ENCODE results near the gene DPYSL5. TPM values are rescaled to one million over a fixed set of nuclear protein-coding genes. Genes with fewer than 3 reads are reported as not detected.

DPYSL5 gene
- polyA plus RNA-seq, 1 donor from 2014 or later, result 111 TPM

GRCh38 chr2:26917135-26917836, 69.4 kb downstream of the DPYSL5 start:
- H3F3A ChIP-seq (ENCODE audit: insufficient read depth, low read length, poor library complexity, severe bottlenecking), result peaks cover 21% of the 10 kb centered on the region
- TF ChIP-seq SMC3 (conservative IDR thresholded peaks at IDR 0.05; ENCODE audit: poor library complexity) (no peak), EP300 (conservative IDR thresholded peaks at IDR 0.05; ENCODE audit: poor library complexity, severe bottlenecking) (no peak), REST (IDR thresholded peaks at IDR 0.05; ENCODE audit: borderline replicate concordance) (no peak), EZH2 (IDR thresholded peaks at IDR 0.05; ENCODE audit: borderline replicate concordance, insufficient read depth, low read length, poor library complexity, severe bottlenecking) (no peak), RAD21 (conservative IDR thresholded peaks at IDR 0.05) (no peak), TAF1 (IDR thresholded peaks at IDR 0.05; ENCODE audit: low read depth) (no peak), MXI1 (conservative IDR thresholded peaks at IDR 0.05; ENCODE audit: poor library complexity, severe bottlenecking) (no peak), POLR2AphosphoS5 (IDR thresholded peaks at IDR 0.05) (no peak)
- TF ChIP-seq, protein P1, sequence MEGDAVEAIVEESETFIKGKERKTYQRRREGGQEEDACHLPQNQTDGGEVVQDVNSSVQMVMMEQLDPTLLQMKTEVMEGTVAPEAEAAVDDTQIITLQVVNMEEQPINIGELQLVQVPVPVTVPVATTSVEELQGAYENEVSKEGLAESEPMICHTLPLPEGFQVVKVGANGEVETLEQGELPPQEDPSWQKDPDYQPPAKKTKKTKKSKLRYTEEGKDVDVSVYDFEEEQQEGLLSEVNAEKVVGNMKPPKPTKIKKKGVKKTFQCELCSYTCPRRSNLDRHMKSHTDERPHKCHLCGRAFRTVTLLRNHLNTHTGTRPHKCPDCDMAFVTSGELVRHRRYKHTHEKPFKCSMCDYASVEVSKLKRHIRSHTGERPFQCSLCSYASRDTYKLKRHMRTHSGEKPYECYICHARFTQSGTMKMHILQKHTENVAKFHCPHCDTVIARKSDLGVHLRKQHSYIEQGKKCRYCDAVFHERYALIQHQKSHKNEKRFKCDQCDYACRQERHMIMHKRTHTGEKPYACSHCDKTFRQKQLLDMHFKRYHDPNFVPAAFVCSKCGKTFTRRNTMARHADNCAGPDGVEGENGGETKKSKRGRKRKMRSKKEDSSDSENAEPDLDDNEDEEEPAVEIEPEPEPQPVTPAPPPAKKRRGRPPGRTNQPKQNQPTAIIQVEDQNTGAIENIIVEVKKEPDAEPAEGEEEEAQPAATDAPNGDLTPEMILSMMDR (IDR thresholded peaks at IDR 0.05; ENCODE audit: poor library complexity, severe bottlenecking), result no peak
- H3K9ac ChIP-seq (ENCODE audit: low read length), result no peak overlapping the region
- no peak overlapping the region for H3K27ac ChIP-seq (ENCODE audit: low read length)
- no peaks in the 10 kb centered on the region for H3K27me3 ChIP-seq (ENCODE audit: insufficient read depth, low read depth, low read length)
- H3K9me3 ChIP-seq (ENCODE audit: low read length), result no peaks in the 10 kb centered on the region
- peaks cover 8% of the 10 kb centered on the region for H3K36me3 ChIP-seq (ENCODE audit: insufficient read depth, low read length)
- H4K20me1 ChIP-seq (ENCODE audit: insufficient read depth), result no peaks in the 10 kb centered on the region
- no peaks in the 10 kb centered on the region for H3K9me2 ChIP-seq (ENCODE audit: insufficient read depth, low read length)
- no peak overlapping the region for H2AFZ ChIP-seq (ENCODE audit: low read depth, low read length)
- peaks cover 73% of the 10 kb centered on the region for H3K79me2 ChIP-seq (replicated peaks; ENCODE audit: insufficient read depth, low read length)
- H3K4me3 ChIP-seq (ENCODE audit: low read length), result no peak overlapping the region
- no peak overlapping the region for H3K4me2 ChIP-seq (ENCODE audit: low read length)

DNA sequence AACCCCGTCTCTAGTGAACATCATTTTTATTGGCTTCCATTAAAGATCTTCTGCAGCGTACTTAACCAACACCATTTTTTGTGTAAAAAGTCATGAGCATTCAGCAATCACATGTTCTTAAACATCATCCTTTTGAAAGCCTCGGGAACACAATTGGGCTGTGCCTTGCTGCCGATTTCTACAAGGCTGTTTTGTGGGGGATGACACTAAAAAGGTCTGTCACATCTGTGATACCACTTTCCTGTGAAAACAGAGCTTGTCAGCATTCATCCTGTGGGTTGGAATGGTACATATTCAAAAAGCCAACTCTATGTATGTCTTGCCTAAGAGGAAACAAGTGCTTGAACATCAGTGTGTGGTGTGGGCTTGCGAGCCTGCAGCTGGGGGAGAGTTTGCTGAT, 73.4 kb downstream of the DPYSL5 start:
- H3K9ac ChIP-seq (ENCODE audit: low read length), result no peak overlapping the region

More for the DNA sequence above, 73.4 kb downstream of the DPYSL5 start:
- Histone ChIP-seq H3K9me3 (ENCODE audit: low read length) (no peaks in the 10 kb centered on the region), H3F3A (ENCODE audit: insufficient read depth, low read length, poor library complexity, severe bottlenecking) (no peaks in the 10 kb centered on the region), H3K27ac (ENCODE audit: low read length) (no peak overlapping the region), H3K9me2 (ENCODE audit: insufficient read depth, low read length) (no peaks in the 10 kb centered on the region), H4K20me1 (ENCODE audit: insufficient read depth) (no peaks in the 10 kb centered on the region), H3K36me3 (ENCODE audit: insufficient read depth, low read length) (peaks cover 19% of the 10 kb centered on the region), H3K79me2 (replicated peaks; ENCODE audit: insufficient read depth, low read length) (peaks cover 59% of the 10 kb centered on the region), H2AFZ (ENCODE audit: low read depth, low read length) (no peak overlapping the region), H3K27me3 (ENCODE audit: insufficient read depth, low read depth, low read length) (no peaks in the 10 kb centered on the region), H3K4me2 (ENCODE audit: low read length) (no peak overlapping the region), H3K4me3 (ENCODE audit: low read length) (no peak overlapping the region)
- TF ChIP-seq REST (IDR thresholded peaks at IDR 0.05; ENCODE audit: borderline replicate concordance) (no peak), EZH2 (IDR thresholded peaks at IDR 0.05; ENCODE audit: borderline replicate concordance, insufficient read depth, low read length, poor library complexity, severe bottlenecking) (no peak), RAD21 (conservative IDR thresholded peaks at IDR 0.05) (no peak), TAF1 (IDR thresholded peaks at IDR 0.05; ENCODE audit: low read depth) (no peak), MXI1 (conservative IDR thresholded peaks at IDR 0.05; ENCODE audit: poor library complexity, severe bottlenecking) (no peak)

Measured in neural cell (in vitro differentiated cells).